PC-3 (cell line): ENCODE data around the gene HIGD1B.

Experiments
- EZH2 ChIP-seq: fragments of 300-600 bp; sonication (generic); IDR thresholded peaks from one replicate; pipeline ENCODE4 v1.6.1; 2017; ENCODE audit warnings: antibody characterized with exemption, mild to moderate bottlenecking, low read length; ENCODE audit not compliant: unreplicated experiment
- EZH2phosphoT487 ChIP-seq: fragments of 300-600 bp; sonication (generic); IDR thresholded peaks from 2 replicates; pipeline ENCODE4 v1.6.1; 2018; ENCODE audit warnings: mild to moderate bottlenecking, antibody characterized with exemption, low read length, borderline replicate concordance
- TF ChIP-seq, protein P1 (sequence below): fragments of 300-600 bp; sonication (generic); conservative IDR thresholded peaks from 2 replicates; pipeline ENCODE4 v1.5.1; 2017; ENCODE audit warnings: antibody characterized with exemption, low read depth, mild to moderate bottlenecking, low read length

DNA sequence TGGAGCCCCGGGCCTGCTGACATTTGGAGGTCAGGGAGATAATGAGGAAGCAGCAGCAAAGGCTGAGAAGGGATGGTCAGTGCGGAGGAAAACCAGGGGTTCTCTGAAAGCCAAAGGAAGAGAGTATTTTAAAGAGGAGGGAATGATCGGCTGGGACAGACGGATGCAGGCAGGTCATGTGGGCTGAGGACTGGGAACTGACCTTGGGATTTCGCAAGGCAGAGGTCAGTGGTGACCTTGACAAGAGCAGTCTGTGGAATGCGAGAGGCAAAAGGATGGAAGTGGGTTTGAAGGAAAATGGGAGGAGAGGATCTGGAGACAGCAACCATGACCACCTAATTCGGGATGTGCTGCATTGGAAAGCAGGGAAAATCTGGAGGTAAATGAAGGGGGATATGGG, 41.3 kb downstream of the HIGD1B start:
- TF ChIP-seq, protein P1, sequence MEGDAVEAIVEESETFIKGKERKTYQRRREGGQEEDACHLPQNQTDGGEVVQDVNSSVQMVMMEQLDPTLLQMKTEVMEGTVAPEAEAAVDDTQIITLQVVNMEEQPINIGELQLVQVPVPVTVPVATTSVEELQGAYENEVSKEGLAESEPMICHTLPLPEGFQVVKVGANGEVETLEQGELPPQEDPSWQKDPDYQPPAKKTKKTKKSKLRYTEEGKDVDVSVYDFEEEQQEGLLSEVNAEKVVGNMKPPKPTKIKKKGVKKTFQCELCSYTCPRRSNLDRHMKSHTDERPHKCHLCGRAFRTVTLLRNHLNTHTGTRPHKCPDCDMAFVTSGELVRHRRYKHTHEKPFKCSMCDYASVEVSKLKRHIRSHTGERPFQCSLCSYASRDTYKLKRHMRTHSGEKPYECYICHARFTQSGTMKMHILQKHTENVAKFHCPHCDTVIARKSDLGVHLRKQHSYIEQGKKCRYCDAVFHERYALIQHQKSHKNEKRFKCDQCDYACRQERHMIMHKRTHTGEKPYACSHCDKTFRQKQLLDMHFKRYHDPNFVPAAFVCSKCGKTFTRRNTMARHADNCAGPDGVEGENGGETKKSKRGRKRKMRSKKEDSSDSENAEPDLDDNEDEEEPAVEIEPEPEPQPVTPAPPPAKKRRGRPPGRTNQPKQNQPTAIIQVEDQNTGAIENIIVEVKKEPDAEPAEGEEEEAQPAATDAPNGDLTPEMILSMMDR = no peak
- no peak for TF ChIP-seq EZH2
- no peak for TF ChIP-seq EZH2phosphoT487
